Astrocyte (in vitro differentiated cells and primary cell): ENCODE data around the gene PTPRD. TPM values are rescaled to one million over a fixed set of nuclear protein-coding genes. Genes with fewer than 3 reads are reported as not detected.

Source experiments
- DNase-seq: peaks from one replicate; pipeline ENCODE4 v3.0.0-alpha.2; 2010; ENCODE audit warnings: low read depth
- FAIRE-seq: peaks from 2 replicates; lab custom pipeline; 2011; peaks lifted over from hg19 to GRCh38; lab: Jason Lieb, UNC
- H2AFZ ChIP-seq: 2 replicates; pipeline ENCODE4 v1.6.0; 2012; ENCODE audit warnings: low read depth, low read length, inconsistent platforms
- H3K27ac ChIP-seq: 2 replicates; pipeline ENCODE4 v1.5.1; 2011; ENCODE audit warnings: low read depth, low read length, inconsistent platforms
- H3K27me3 ChIP-seq: 2 replicates; pipeline ENCODE4 v1.6.0; 2011; ENCODE audit warnings: low read length, inconsistent platforms; ENCODE audit not compliant: insufficient read depth
- H3K36me3 ChIP-seq: 2 replicates; pipeline ENCODE4 v1.5.1; 2011; ENCODE audit warnings: low read length, inconsistent platforms; ENCODE audit not compliant: insufficient read depth
- H3K4me1 ChIP-seq: 2 replicates; pipeline ENCODE4 v1.5.1; 2011; ENCODE audit warnings: low read length, inconsistent platforms; ENCODE audit not compliant: insufficient read depth
- H3K4me2 ChIP-seq: 2 replicates; pipeline ENCODE4 v1.6.0; 2012; ENCODE audit warnings: low read length, inconsistent platforms
- H3K4me3 ChIP-seq: 2 replicates; pipeline ENCODE4 v1.5.1; 2011; ENCODE audit warnings: low read depth, mild to moderate bottlenecking, low read length, inconsistent platforms; ENCODE audit not compliant: insufficient read depth
- H3K79me2 ChIP-seq: 2 replicates; pipeline ENCODE4 v1.6.0; 2012; ENCODE audit warnings: mild to moderate bottlenecking, low read length, inconsistent platforms; ENCODE audit not compliant: insufficient read depth
- H3K9ac ChIP-seq: 2 replicates; pipeline ENCODE4 v1.6.0; 2012; ENCODE audit warnings: mild to moderate bottlenecking, low read length, inconsistent platforms
- H3K9me3 ChIP-seq: 2 replicates; pipeline ENCODE4 v1.5.1; 2012; ENCODE audit warnings: low read depth, mild to moderate bottlenecking, low read length, inconsistent platforms; ENCODE audit not compliant: insufficient read depth
- H4K20me1 ChIP-seq: 2 replicates; pipeline ENCODE4 v1.6.0; 2012; ENCODE audit warnings: low read length, inconsistent platforms; ENCODE audit not compliant: insufficient read depth
- H3K27ac Mint-ChIP-seq: one replicate; pipeline ENCODE4 v1.8.0; 2021; ENCODE audit warnings: mild to moderate bottlenecking, mixed read lengths; ENCODE audit not compliant: unreplicated experiment
- H3K27me3 Mint-ChIP-seq: one replicate; pipeline ENCODE4 v1.8.0; 2021; ENCODE audit warnings: low read depth, mixed read lengths; ENCODE audit not compliant: unreplicated experiment
- H3K36me3 Mint-ChIP-seq: one replicate; pipeline ENCODE4 v1.8.0; 2021; ENCODE audit warnings: low read depth, mixed read lengths; ENCODE audit not compliant: unreplicated experiment
- H3K4me1 Mint-ChIP-seq: one replicate; pipeline ENCODE4 v1.8.0; 2021; ENCODE audit warnings: low read depth, mixed read lengths; ENCODE audit not compliant: unreplicated experiment
- H3K4me3 Mint-ChIP-seq: one replicate; pipeline ENCODE4 v1.8.0; 2021; ENCODE audit warnings: mild to moderate bottlenecking, moderate library complexity, mixed read lengths; ENCODE audit not compliant: unreplicated experiment
- H3K9me3 Mint-ChIP-seq: one replicate; pipeline ENCODE4 v1.8.0; 2021; ENCODE audit warnings: mild to moderate bottlenecking, mixed read lengths; ENCODE audit not compliant: unreplicated experiment
- EZH2 ChIP-seq: IDR thresholded peaks from 2 replicates; pipeline ENCODE4 v1.6.1; 2012; ENCODE audit warnings: mild to moderate bottlenecking, low read length, inconsistent platforms; ENCODE audit not compliant: insufficient read depth
- total RNA-seq: library from RNA; stranded (reverse); gene quantifications from 2 replicates; pipeline ENCODE4 v1.2.1, GENCODE V29; 2021
- TF ChIP-seq, protein P1 (sequence below): IDR thresholded peaks from 2 replicates; pipeline ENCODE4 v1.5.1; 2011; ENCODE audit warnings: low read depth, mild to moderate bottlenecking, inconsistent platforms, low read length, moderate library complexity; ENCODE audit not compliant: insufficient read depth

The PTPRD gene
- total RNA-seq, 1 donor from 2014 or later: 88.1 TPM

DNA sequence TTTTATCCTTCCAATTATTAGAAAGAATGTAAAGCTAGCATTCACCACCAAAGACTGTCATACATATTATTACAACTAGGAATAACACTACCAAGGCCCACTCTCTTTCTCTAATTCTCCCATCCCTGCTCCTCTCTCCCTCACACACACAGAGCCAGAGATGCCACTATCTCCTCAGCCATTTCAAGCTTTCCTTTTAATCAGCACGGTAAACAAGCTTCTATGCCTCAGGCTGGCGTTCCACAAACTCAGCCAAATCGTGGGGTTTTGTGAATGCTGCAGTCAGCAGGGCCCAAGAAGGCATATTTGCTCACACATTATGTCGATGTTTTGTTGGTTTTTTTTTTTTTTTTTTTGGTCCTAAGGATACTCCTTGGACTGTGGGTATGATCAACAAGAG, 1833.3 kb downstream of the PTPRD start:
- no peak overlapping the region for H3K4me3 ChIP-seq
- no peak overlapping the region for H3K4me2 ChIP-seq
- H3K9ac ChIP-seq: no peak overlapping the region
- H3K27ac ChIP-seq: no peak overlapping the region
- no peaks in the 10 kb centered on the region for H3K4me1 ChIP-seq
- Mint-ChIP-seq H3K9me3 (no peaks in the 10 kb centered on the region), H3K27ac (no peak overlapping the region), H3K4me3 (no peak overlapping the region), H3K27me3 (no peaks in the 10 kb centered on the region), H3K4me1 (peaks cover 19% of the 10 kb centered on the region), H3K36me3 (no peaks in the 10 kb centered on the region)
- DNase-seq: no peak
- no peaks in the 10 kb centered on the region for H3K9me3 ChIP-seq
- H3K79me2 ChIP-seq: no peaks in the 10 kb centered on the region
- no peaks in the 10 kb centered on the region for H4K20me1 ChIP-seq
- H2AFZ ChIP-seq: no peak overlapping the region
- no peaks in the 10 kb centered on the region for H3K27me3 ChIP-seq
- FAIRE-seq: no peak
- H3K36me3 ChIP-seq: no peaks in the 10 kb centered on the region
- no peak for TF ChIP-seq EZH2
- TF ChIP-seq, protein P1, sequence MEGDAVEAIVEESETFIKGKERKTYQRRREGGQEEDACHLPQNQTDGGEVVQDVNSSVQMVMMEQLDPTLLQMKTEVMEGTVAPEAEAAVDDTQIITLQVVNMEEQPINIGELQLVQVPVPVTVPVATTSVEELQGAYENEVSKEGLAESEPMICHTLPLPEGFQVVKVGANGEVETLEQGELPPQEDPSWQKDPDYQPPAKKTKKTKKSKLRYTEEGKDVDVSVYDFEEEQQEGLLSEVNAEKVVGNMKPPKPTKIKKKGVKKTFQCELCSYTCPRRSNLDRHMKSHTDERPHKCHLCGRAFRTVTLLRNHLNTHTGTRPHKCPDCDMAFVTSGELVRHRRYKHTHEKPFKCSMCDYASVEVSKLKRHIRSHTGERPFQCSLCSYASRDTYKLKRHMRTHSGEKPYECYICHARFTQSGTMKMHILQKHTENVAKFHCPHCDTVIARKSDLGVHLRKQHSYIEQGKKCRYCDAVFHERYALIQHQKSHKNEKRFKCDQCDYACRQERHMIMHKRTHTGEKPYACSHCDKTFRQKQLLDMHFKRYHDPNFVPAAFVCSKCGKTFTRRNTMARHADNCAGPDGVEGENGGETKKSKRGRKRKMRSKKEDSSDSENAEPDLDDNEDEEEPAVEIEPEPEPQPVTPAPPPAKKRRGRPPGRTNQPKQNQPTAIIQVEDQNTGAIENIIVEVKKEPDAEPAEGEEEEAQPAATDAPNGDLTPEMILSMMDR: no peak

GRCh38 chr9:8778356-8778755, 1834.4 kb downstream of the PTPRD start:
- no peak for TF ChIP-seq EZH2
- TF ChIP-seq, protein P1: no peak
- Histone ChIP-seq H2AFZ (no peak overlapping the region), H3K27ac (no peak overlapping the region), H3K79me2 (no peaks in the 10 kb centered on the region), H3K36me3 (no peaks in the 10 kb centered on the region), H3K4me2 (no peak overlapping the region), H3K4me1 (no peaks in the 10 kb centered on the region), H3K9me3 (no peaks in the 10 kb centered on the region), H3K27me3 (no peaks in the 10 kb centered on the region), H3K4me3 (no peak overlapping the region), H3K9ac (no peak overlapping the region), H4K20me1 (no peaks in the 10 kb centered on the region)
- Mint-ChIP-seq H3K9me3 (no peaks in the 10 kb centered on the region), H3K27ac (no peak overlapping the region), H3K27me3 (no peaks in the 10 kb centered on the region), H3K4me1 (peaks cover 15% of the 10 kb centered on the region), H3K4me3 (no peak overlapping the region), H3K36me3 (no peaks in the 10 kb centered on the region)
- FAIRE-seq (no peak), DNase-seq (no peak)

DNA sequence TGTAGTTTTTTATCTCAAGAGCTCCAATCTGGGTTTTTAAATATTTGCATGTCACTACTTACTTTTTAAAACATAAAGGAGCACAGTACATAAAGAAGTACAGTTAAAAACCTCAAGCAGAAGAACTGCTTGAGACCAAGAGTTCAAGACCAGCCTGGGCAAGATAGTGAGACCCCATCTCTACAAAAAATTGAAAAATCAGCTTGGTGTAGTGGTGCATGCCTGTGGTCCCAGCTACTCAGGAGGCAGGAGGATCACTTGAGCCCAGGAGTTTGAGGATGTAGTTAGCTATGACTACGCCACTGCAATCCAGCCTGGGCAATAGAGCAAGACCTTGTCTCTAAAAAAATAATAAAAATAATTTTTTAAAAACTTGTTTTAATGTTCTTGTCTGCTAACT, 1840.5 kb downstream of the PTPRD start:
- H2AFZ ChIP-seq: no peak overlapping the region
- H3K4me3 ChIP-seq: no peak overlapping the region
- Mint-ChIP-seq H3K27me3 (no peaks in the 10 kb centered on the region), H3K27ac (no peak overlapping the region), H3K36me3 (no peaks in the 10 kb centered on the region), H3K4me1 (peaks cover 7% of the 10 kb centered on the region), H3K4me3 (no peak overlapping the region), H3K9me3 (no peaks in the 10 kb centered on the region)
- no peaks in the 10 kb centered on the region for H3K36me3 ChIP-seq
- FAIRE-seq (no peak), DNase-seq (no peak)
- H3K4me1 ChIP-seq: no peaks in the 10 kb centered on the region
- H3K9ac ChIP-seq: no peak overlapping the region
- no peaks in the 10 kb centered on the region for H3K27me3 ChIP-seq
- H4K20me1 ChIP-seq: no peaks in the 10 kb centered on the region
- H3K4me2 ChIP-seq: no peak overlapping the region
- H3K9me3 ChIP-seq: no peaks in the 10 kb centered on the region
- TF ChIP-seq, protein P1: no peak
- TF ChIP-seq EZH2: no peak
- no peak overlapping the region for H3K27ac ChIP-seq
- H3K79me2 ChIP-seq: no peaks in the 10 kb centered on the region
